Measurements from ENCODE around the gene DNAH11.

DNA sequence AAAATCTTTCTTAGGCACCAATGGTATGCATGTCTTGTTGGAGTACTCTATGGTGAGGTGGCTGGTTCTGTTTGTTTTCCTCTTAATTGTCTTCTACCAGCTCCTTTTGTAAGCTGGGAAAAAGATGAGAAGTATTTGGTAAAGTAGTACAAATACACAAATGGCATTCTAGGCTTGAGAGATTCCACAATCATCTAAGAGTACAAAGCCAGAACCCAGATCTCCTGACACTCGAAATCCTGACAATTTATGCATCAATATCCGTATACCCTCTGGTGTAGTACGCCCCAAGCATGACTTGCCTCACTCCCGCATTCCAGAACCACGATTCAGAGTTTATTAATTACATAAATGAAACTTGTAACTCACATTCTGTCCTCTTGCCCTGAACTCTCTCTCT, 359.4 kb downstream of the DNAH11 start:
- TF ChIP-seq, protein P1, sequence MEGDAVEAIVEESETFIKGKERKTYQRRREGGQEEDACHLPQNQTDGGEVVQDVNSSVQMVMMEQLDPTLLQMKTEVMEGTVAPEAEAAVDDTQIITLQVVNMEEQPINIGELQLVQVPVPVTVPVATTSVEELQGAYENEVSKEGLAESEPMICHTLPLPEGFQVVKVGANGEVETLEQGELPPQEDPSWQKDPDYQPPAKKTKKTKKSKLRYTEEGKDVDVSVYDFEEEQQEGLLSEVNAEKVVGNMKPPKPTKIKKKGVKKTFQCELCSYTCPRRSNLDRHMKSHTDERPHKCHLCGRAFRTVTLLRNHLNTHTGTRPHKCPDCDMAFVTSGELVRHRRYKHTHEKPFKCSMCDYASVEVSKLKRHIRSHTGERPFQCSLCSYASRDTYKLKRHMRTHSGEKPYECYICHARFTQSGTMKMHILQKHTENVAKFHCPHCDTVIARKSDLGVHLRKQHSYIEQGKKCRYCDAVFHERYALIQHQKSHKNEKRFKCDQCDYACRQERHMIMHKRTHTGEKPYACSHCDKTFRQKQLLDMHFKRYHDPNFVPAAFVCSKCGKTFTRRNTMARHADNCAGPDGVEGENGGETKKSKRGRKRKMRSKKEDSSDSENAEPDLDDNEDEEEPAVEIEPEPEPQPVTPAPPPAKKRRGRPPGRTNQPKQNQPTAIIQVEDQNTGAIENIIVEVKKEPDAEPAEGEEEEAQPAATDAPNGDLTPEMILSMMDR (IDR thresholded peaks at IDR 0.05) = no peak
- no peak for TF ChIP-seq POLR2AphosphoS5 (IDR thresholded peaks at IDR 0.05)
- no peak for TF ChIP-seq POLR2A (IDR thresholded peaks at IDR 0.05)

Data from prostate gland (tissue), 2 donors.